Endodermal cell (in vitro differentiated cells): ENCODE data around the gene RNASEH1. TPM values are rescaled to one million over a fixed set of nuclear protein-coding genes. Genes with fewer than 3 reads are reported as not detected.

ENCODE experiments used
- DNase-seq: peaks from one replicate; pipeline ENCODE4 v3.0.0-alpha.2; 2017
- H3K27ac ChIP-seq: 2 replicates; pipeline ENCODE4 v1.5.1; 2013; ENCODE audit warnings: mild to moderate bottlenecking, low read depth, low read length, moderate library complexity
- H3K27me3 ChIP-seq: 2 replicates; pipeline ENCODE4 v1.6.1; 2013; ENCODE audit warnings: mild to moderate bottlenecking, low read length, moderate library complexity; ENCODE audit not compliant: insufficient read depth, control insufficient read depth, poor library complexity, severe bottlenecking
- H3K36me3 ChIP-seq: 2 replicates; pipeline ENCODE4 v1.7.0; 2013; ENCODE audit warnings: mild to moderate bottlenecking, low read length, moderate library complexity; ENCODE audit not compliant: control insufficient read depth, insufficient read depth
- H3K4me1 ChIP-seq: one replicate; pipeline ENCODE4 v1.7.0; 2013; ENCODE audit warnings: low read length; ENCODE audit not compliant: control insufficient read depth, insufficient read depth
- H3K4me3 ChIP-seq: 2 replicates; pipeline ENCODE4 v1.5.1; 2013; ENCODE audit warnings: mild to moderate bottlenecking, low read length, moderate library complexity
- H3K9ac ChIP-seq: 2 replicates; pipeline ENCODE4 v1.6.1; 2013; ENCODE audit warnings: mild to moderate bottlenecking, low read length, moderate library complexity; ENCODE audit not compliant: poor library complexity, severe bottlenecking; ENCODE audit errors: extremely low read depth
- H3K9me3 ChIP-seq: 2 replicates; pipeline ENCODE4 v1.6.1; 2013; ENCODE audit warnings: mild to moderate bottlenecking, low read length, moderate library complexity; ENCODE audit not compliant: control insufficient read depth
- H3K27ac Mint-ChIP-seq: 2 replicates; pipeline ENCODE4 v1.8.0; 2020; ENCODE audit warnings: mixed read lengths
- H3K27me3 Mint-ChIP-seq: 2 replicates; pipeline ENCODE4 v1.8.0; 2021; ENCODE audit warnings: mild to moderate bottlenecking, mixed read lengths; ENCODE audit not compliant: insufficient read depth
- H3K36me3 Mint-ChIP-seq: 2 replicates; pipeline ENCODE4 v1.8.0; 2020; ENCODE audit warnings: low read depth, mixed read lengths
- H3K4me1 Mint-ChIP-seq: 2 replicates; pipeline ENCODE4 v1.8.0; 2020; ENCODE audit warnings: mixed read lengths
- H3K4me3 Mint-ChIP-seq: 2 replicates; pipeline ENCODE4 v1.8.0; 2020; ENCODE audit warnings: mild to moderate bottlenecking, moderate library complexity, mixed read lengths
- H3K9me3 Mint-ChIP-seq: 2 replicates; pipeline ENCODE4 v1.8.0; 2020; ENCODE audit warnings: mild to moderate bottlenecking, mixed read lengths
- WGBS, 2 experiments: methylation state at CpG; one replicate each; pipeline versions ENCODE4 v1.1.5 to v1.1.7; 2013; ENCODE audit warnings: missing lambda C conversion rate in 2 of 2, mixed read lengths in 1 of 2; ENCODE audit not compliant: insufficient coverage in 1 of 2, insufficient read length in 1 of 2; 5-methylcytosine and 5-hydroxymethylcytosine counted together
- total RNA-seq, 2 donors: library from RNA; stranded (reverse); fragmentation: NEBNext Ultra II Directional in 1 of 2; extraction: Animal tissue kit (Norgen Biotek cat#: 25700) in 1 of 2; gene quantifications; 2 replicates in 1 of 2; 3 replicates in 1 of 2; pipeline ENCODE4 v1.2.1, GENCODE V29; 2021
- TF ChIP-seq, protein P1 (sequence below): fragments of 200-600 bp; sonication (generic); conservative IDR thresholded peaks from 2 replicates; pipeline ENCODE4 v1.5.0; 2021; ENCODE audit warnings: antibody characterized with exemption, mild to moderate bottlenecking

The RNASEH1 gene
- total RNA-seq, 2 donors from 2014 or later, result 28.2 to 35.2 TPM

DNA sequence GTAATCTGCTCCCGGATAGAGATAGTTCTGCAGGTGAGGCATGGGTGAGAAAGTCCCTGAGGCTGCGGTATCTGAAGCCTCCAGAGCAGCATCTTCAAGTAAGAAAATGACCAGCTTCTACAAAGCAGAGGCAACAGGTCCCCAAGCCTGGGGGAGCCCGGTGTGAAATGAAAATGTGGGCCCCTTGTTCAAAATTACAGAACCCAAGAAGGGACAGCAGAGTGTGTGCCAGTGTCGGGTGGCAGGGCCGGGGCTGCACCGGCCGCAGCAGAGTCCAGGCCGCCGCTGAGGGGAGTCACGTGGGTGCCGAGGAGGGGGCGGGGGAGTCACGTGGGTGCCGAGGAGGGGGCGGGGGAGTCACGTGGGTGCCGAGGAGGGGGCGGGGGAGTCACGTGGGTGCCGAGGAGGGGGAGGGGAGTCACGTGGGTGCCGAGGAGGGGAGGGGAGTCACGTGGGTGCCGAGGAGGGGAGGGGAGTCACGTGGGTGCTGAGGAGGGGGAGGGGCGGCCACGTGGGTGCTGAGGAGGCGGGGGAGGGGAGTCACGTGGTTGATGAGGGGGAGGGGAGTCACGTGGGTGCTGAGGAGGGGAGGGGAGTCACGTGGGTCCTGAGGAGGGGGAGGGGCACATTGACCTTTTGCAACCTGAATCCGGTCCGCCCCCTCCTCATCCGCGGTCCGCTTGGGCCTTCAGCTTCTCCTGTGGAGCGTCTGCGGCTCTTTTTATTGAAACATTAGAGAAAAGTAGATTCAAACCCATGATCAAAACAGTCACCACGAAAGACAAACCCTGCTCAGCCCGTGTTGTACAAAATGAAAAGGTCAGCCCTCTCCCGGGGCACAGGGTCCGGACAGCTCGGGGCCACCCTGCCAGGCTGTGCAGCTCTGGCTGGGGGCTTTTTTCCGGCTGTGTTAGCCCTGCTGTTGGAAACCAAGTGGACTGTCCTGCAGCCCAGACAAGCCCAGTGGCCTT, 47.1 kb upstream of the RNASEH1 start:
- 86 to 92% methylated on average over 15 to 23 of the region's 44 CpGs for WGBS, 2 experiments
- Mint-ChIP-seq H3K9me3 (no peaks in the 10 kb centered on the region), H3K4me3 (no peak overlapping the region), H3K27me3 (peaks cover 46% of the 10 kb centered on the region), H3K4me1 (no peaks in the 10 kb centered on the region), H3K36me3 (peaks cover 2% of the 10 kb centered on the region), H3K27ac (no peak overlapping the region)
- H3K36me3 ChIP-seq, result no peaks in the 10 kb centered on the region
- H3K4me1 ChIP-seq, result no peaks in the 10 kb centered on the region
- no peaks in the 10 kb centered on the region for H3K9me3 ChIP-seq
- TF ChIP-seq, protein P1, sequence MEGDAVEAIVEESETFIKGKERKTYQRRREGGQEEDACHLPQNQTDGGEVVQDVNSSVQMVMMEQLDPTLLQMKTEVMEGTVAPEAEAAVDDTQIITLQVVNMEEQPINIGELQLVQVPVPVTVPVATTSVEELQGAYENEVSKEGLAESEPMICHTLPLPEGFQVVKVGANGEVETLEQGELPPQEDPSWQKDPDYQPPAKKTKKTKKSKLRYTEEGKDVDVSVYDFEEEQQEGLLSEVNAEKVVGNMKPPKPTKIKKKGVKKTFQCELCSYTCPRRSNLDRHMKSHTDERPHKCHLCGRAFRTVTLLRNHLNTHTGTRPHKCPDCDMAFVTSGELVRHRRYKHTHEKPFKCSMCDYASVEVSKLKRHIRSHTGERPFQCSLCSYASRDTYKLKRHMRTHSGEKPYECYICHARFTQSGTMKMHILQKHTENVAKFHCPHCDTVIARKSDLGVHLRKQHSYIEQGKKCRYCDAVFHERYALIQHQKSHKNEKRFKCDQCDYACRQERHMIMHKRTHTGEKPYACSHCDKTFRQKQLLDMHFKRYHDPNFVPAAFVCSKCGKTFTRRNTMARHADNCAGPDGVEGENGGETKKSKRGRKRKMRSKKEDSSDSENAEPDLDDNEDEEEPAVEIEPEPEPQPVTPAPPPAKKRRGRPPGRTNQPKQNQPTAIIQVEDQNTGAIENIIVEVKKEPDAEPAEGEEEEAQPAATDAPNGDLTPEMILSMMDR, result no peak
- no peak overlapping the region for H3K9ac ChIP-seq
- peaks cover 20% of the 10 kb centered on the region for H3K27me3 ChIP-seq
- no peak for DNase-seq
- no peak overlapping the region for H3K27ac ChIP-seq
- H3K4me3 ChIP-seq, result no peak overlapping the region

DNA sequence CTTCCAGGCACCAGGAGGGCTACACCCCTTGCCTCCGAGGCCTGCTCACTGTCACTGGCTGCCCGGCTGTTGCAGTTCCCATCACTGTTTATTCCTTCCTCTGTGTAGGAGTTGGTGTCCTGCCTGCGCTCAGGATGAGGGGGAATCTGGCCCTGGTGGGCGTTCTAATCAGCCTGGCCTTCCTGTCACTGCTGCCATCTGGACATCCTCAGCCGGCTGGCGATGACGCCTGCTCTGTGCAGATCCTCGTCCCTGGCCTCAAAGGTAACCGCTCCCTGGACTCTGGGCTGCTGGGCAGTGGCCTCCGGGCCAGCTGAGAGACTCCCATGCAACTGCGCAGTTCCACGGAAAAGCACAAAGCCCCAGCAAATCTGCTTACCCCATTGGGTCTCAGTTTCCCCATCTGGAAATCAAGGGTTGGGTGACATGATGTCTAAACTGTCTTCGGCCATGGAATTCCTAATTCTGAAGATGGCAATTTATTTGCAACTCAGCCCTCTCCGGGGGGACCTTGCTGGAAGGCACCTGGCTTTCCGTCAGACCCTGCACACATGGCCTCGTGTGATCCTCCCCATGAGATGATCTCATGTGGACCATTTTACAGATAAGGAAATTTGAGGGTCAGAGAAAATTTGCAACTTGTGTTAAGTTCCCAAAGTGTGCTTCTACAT, 46.2 kb upstream of the RNASEH1 start:
- H3K4me3 Mint-ChIP-seq, result no peak overlapping the region
- no peaks in the 10 kb centered on the region for H3K9me3 Mint-ChIP-seq
- Histone ChIP-seq H3K9ac (no peak overlapping the region), H3K4me3 (no peak overlapping the region), H3K27me3 (peaks cover 16% of the 10 kb centered on the region), H3K27ac (no peak overlapping the region), H3K9me3 (no peaks in the 10 kb centered on the region), H3K36me3 (no peaks in the 10 kb centered on the region), H3K4me1 (no peaks in the 10 kb centered on the region)
- no peaks in the 10 kb centered on the region for H3K4me1 Mint-ChIP-seq
- H3K27me3 Mint-ChIP-seq, result peaks cover 40% of the 10 kb centered on the region
- TF ChIP-seq, protein P1, result no peak
- WGBS, 2 experiments, result 92 to 98% methylated on average over 14 to 16 of the region's 16 CpGs
- no peak for DNase-seq
- peaks cover 2% of the 10 kb centered on the region for H3K36me3 Mint-ChIP-seq
- H3K27ac Mint-ChIP-seq, result no peak overlapping the region

DNA sequence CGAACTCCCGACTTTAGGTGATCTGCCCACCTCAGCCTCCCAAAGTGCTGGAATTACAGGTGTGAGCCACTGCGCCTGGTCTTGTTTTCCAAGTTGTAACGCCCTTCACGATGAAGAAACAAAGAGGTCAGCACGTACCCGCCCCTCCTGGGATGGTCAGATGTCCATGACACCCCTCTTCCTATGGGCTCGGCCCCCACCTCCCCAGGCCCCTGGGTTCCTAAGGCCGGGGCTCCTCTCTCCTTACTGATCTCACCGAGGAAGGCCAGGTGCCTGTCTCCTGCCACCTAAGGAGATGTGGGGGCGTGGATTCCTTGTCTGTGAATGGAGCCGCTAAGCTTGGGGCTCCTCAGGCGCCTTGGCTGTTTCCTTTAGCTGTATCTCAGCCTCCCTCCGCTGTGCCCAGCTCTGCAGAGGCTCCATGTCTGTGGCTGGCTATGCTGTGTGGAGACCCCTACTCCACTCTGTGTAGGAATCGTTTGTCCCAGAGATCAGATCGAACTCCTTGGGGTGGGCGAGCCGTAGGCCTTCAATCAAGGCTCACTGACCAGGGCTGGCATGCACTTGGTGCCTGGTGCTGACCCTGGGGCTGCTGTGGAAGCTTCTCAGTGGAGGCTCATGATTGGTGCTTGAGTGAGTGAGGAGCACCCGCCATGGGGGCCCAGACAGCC, 45.5 kb upstream of the RNASEH1 start:
- Histone ChIP-seq H3K27ac (no peak overlapping the region), H3K4me3 (no peak overlapping the region), H3K27me3 (peaks cover 11% of the 10 kb centered on the region), H3K36me3 (no peaks in the 10 kb centered on the region), H3K9ac (no peak overlapping the region), H3K9me3 (no peaks in the 10 kb centered on the region), H3K4me1 (no peaks in the 10 kb centered on the region)
- 94 to 97% methylated on average over 10 to 19 of the region's 19 CpGs for WGBS, 2 experiments
- no peaks in the 10 kb centered on the region for H3K9me3 Mint-ChIP-seq
- no peak overlapping the region for H3K27ac Mint-ChIP-seq
- DNase-seq, result no peak
- H3K4me1 Mint-ChIP-seq, result no peaks in the 10 kb centered on the region
- peaks cover 35% of the 10 kb centered on the region for H3K27me3 Mint-ChIP-seq
- H3K36me3 Mint-ChIP-seq, result peaks cover 2% of the 10 kb centered on the region
- no peak overlapping the region for H3K4me3 Mint-ChIP-seq
- TF ChIP-seq, protein P1, result no peak
